GM12801 (cell line): ENCODE results near the gene DOCK2.

Experiments used
- CTCF ChIP-seq: IDR thresholded peaks from one replicate; pipeline ENCODE4 v1.5.1; 2011; ENCODE audit warnings: control low read depth; ENCODE audit not compliant: insufficient read length; ENCODE audit errors: extremely low read depth

The DOCK2 gene

DNA sequence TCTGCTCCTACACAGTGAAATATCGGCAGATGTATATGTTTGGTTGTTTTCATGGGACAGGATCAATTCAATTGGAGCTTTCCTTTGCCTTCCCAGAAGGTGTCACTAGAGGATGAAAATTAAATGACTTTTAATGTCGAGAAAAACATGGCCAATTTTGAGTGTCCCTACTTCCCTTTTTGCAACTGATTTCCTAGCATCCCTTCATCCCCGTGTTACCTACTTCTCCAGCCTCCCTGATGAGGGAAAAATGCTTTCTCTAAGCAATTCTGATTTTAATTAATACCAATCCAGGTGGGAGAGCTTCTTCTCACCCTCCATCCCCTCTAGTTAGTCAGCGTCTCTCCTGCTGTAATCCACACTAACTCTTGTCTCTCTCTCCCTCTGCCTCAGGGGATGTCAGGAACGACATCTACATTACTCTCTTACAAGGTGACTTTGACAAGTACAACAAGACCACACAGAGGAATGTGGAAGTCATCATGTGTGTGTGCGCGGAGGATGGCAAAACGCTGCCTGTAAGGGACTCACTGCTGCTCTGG is 64.9 kb downstream of the DOCK2 start:
- no peak for TF ChIP-seq CTCF

- no peak for TF ChIP-seq CTCF
Measured at GRCh38 chr5:169702693-169703481, 65.8 kb downstream of the DOCK2 start.

- no peak for TF ChIP-seq CTCF
Measured at GRCh38 chr5:169703813-169704212, 66.7 kb downstream of the DOCK2 start.

DNA sequence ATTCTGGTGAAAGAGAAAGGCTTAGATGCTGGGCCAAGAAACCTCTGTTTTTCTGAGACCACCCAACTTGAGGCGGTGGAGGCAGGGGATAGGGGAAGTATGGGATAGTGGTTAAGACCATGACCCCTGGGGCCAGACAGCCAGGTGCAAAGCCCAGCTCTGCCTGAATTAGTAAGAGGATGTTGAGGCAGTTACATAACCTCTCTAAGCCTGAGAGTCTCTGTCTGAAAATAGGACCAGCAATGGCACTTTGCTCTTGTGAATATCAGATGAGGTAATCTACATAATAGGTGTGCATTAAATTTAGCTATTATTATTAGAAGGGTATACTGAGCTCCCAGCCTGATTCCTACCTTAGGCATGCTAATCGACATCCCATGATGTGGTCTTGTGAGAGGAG is 68.2 kb downstream of the DOCK2 start:
- TF ChIP-seq CTCF, result no peak

DNA sequence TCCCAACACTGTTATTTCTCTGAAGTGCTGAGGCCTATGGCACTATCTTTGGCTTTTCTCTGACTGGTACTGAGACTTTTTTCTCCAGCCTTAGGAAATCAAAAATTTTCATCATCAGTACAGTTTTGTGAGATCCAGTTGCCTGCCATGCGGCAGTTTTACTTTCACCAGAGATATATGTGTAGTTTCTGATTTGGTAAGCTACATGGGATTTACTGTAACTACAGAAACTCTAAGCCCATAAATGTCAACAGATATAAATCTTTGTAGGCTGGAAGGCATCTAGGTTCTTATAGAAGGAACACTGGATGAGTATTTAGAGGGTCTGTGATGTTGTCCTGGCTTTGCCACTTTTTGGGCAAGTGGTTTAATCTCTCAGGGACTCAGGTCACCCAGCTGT is 69.0 kb downstream of the DOCK2 start:
- no peak for TF ChIP-seq CTCF

DNA sequence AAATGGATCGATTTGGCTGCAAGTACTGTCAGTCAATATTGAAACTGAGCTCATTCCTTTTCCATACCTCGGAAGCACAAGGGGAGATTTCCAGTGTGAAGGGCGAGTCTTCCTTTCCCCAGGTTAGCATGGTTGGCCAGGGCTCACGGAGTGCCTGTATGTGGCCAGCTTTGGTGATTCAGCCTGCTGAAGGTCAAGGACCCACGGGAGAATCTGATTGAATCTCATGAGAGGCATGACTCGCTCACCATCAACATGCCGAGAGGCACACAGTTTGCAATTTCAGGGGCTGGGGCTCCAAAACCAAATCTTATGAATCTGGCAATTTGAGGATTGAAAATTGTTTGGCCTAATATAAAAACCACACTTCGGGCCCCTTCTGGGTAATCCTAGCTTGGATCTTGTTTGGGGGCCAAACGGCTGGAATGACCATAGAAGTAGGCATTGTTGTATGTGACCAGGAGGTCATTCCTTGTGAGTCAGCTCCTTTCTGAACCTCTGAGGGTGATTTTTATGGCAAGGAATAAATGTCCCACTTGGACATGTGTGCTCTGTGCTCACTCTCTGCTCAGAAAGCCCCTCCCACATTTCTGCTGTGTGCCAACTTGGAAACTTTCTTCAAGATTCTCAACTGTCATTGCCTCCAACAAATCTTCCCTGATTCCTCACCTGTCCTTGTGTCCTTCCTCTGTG is 69.8 kb downstream of the DOCK2 start:
- TF ChIP-seq CTCF, result no peak

GRCh38 chr5:169707686-169708085 is 70.6 kb downstream of the DOCK2 start:
- no peak for TF ChIP-seq CTCF
